Right renal cortex interstitium (tissue), 3 donors: ENCODE results near the gene AHNAK. TPM values are rescaled to one million over a fixed set of nuclear protein-coding genes. Genes with fewer than 3 reads are reported as not detected.
"Not testable (repeated sequence)": the region's sequence is repeated elsewhere in the genome, so short reads cannot be mapped to it uniquely, and the experiment has no call there.

ENCODE experiments used
- DNase-seq, 3 donors: peaks; one replicate each; pipeline ENCODE4 v3.0.0-alpha.2; 2013; ENCODE audit warnings: low read depth in 3 of 3, low spot score in 2 of 3
- polyA plus RNA-seq, 3 donors: library from polyadenylated mRNA; unstranded; fragments of 120-200 nt; gene quantifications; one replicate each; pipeline ENCODE4 v1.2.1, GENCODE V29; 2013; ENCODE audit not compliant: insufficient read length in 3 of 3

Gene AHNAK
- polyA plus RNA-seq, 3 donors: 204 to 222 (median 220) TPM

DNA sequence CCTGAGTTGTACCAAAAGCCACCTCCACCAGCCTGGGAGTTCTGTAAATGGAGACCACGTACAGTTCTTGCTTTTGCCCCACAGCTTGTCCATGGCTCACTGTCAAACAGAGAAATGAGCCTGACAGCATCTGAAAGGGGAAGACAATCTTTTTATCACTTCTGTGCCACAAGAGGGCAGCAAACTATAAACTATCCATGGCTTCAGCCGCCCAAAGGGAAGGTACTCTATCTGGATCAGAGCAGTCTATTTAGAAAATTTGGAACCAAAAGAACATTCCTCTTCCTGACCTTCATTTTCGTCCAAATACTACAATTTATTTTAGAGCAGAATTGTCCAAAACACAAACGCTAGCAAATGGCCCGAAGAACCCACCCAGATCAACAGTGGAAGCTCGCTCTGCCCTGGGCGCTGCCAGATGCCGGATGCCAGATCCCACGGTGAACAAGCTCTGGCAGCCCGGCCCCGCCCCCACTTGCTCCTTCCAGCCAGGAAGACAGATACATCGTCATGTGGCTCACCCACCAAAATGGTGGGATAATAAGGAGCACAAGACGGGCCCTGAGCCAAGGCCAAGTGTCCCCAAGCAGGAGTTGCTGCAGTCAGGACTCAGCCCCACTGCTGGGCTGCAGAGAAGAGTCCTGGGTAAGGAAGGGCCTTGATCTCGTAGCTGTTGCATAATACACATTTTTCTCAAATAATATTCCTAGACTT, 151.6 kb downstream of the AHNAK start:
- DNase-seq: peak in 2 of 3 donors; percentile 74 to 83

DNA sequence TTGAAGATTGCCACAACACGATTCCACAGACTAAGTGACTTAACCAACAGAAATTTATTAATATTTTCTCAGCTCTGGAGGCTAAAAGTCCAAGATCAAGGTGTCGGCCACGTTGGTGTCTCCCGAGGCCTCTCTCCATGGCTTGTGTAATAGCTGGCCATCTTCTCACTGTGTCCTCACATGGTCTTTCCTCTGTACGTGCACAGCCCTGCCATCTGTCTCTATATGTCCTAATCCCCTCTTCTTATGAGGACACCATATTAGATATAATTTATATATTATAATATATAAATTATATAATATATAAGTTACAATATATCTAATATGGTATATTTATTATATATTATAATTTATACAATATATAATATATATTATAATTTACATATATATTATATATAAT, 152.9 kb downstream of the AHNAK start:
- no peak for DNase-seq

DNA sequence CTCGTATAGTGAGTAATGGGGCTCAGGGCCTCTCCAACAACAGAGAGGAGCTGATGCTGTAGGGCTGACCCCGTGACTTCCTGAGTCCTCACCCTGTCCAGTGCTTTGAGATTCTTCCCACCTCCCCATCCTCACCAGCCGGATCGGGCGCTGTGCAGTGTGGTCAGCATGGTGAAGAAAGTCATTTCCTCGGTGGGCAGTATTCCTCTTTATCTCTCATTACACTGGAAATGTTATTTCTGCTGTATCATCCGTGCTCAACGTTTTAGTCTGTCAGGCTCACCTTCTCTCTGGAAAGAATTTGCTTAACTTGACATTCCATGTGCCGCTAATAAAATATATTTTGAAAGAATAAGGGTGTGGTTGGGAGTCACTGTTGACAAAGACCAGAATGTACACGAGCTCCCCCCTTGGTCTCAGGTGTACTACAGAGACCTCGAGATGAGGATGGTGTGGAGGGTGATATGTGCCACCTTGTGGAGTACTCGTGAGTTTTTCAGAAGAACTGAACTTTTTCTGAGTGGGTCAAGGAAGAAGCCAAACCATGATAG, 153.5 kb downstream of the AHNAK start:
- DNase-seq: no peak

DNA sequence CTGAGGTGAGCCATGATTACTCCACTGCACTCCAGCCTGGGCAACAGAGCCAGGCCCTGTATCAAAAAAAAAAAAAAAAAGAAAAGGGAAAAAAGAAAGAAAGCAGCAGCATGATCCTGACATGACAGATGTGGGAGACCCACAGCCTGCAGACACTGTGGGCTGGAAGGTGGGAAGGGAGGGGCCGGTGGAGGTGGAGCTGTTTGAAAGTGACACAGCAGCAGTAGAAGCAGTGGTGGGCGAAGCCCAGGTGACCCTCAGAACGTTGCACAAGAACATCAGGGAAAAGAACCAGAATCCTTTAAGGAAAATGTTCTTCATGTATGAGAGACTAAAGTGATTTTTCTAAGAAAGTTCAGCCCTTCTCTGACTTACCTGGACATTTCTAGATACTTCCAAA, 154.1 kb downstream of the AHNAK start:
- DNase-seq: no peak

DNA sequence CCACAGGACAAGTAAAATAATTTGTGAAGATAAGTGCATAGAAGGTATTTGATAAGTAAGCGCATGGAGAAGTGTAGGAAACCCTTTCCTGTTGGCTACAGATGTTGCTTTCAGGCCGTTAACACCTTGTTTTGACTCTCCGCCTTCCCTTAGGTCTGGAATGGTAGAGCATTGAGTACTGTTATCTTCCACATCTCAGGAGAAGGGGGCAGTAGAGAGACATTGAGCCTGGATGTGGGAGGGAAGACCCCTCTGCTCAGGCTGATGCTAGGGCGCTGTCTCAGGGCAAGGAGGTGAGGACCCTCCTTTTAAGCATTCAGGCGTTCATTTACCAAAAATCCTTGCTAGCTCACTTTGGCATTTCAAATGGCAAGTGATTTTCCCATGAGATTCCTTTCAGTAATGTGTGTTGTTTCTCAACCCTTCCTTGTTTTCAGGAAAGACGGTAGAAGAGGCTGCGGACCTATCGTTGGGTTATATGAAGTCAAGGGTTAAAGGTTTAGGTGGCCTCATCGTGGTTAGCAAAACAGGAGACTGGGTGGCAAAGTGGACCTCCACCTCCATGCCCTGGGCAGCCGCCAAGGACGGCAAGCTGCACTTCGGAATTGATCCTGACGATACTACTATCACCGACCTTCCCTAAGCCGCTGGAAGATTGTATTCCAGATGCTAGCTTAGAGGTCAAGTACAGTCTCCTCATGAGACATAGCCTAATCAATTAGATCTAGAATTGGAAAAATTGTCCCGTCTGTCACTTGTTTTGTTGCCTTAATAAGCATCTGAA, 154.8 kb downstream of the AHNAK start:
- DNase-seq: no peak

DNA sequence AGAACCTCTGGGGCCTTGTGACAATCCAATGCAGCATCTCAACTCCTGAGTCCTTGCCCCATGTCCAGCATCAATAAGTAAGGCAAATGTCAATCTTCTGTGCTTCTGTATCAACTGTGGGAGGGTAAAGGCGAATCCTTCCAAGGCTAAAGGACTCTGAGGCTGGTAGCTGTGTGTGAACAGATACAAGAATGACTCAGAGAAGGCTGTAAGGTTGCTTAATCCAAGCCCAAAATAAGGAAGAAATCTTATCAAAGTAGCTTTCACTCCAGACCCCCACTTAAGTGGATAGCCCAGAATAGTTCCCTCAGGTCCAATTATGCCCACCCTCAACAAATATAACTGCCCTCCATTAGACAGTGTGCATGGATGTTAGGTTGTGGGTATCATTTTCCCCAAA, 155.9 kb downstream of the AHNAK start:
- DNase-seq: no peak

DNA sequence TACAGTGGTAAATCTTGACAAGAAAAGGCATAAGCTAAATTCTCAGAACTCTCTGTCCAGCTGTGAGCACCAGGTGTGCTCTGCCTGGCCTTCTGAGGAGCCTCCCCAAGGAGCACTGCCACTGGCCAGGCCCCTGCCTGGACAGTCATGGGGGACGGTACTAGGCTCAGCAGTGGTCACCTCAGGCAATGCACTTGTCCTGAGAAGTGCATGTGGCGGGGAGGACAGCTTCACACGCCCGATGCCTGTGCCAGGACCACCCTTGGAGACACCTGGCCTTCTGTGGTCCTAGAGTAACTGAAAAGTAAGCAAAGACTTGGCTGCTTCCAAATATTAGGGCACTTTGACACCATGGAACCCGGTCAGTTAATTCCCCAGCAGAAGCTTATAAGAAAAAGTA, 156.4 kb downstream of the AHNAK start:
- DNase-seq: no peak

DNA sequence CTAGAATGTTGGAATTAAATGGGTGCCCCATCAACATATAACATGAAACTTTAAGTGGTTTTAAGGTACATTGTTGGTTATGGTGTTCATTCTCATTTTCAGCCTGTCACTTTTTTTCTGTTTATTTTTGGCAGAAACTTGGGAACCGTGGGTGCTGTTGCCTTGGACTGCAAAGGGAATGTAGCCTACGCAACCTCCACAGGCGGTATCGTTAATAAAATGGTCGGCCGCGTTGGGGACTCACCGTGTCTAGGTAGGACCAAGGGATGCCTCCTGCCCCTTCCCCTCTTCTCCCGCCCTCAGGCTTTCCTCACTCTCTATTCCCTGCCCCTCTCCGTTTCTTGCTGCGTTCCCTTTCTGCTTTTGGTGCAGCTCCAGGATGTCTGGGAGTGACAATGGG, 157.6 kb downstream of the AHNAK start:
- no peak for DNase-seq

DNA sequence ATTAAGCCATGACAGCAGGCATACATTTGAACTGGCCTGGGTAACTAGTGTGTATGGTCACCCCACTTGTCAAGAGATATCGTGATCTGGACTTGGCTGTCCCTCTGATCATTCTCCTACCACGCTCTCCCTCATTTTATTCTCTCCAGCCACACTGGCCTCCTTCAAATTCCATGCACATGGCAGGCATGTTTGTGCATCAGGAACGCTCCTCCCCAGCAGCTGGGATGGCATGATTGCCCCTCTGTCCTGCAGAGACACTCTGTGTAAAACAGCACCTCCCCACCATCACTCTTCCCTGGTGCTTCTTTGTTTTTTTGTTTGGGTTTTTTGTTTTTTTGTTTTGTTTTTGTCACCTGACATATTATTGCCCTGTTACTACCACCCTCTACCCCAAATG, 159.2 kb downstream of the AHNAK start:
- no peak for DNase-seq

DNA sequence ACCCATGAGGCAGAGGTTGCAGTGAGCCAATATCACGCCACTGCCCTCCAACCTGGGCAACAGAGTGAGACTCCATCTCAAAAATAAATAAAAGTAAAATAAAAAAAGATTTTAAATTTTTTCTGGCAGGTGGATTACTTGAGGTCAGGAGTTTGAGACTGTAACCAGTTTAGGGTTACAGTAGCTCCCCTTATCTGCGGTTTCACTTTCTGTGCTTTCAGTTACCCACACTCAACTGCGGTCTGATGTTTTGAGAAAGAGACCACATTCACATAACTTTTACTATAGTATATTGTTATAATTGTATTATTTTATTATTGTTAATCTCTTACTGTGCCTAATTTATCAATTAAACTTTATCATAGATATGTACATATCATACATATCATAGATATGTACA, 160.5 kb downstream of the AHNAK start:
- DNase-seq: not testable (repeated sequence)

DNA sequence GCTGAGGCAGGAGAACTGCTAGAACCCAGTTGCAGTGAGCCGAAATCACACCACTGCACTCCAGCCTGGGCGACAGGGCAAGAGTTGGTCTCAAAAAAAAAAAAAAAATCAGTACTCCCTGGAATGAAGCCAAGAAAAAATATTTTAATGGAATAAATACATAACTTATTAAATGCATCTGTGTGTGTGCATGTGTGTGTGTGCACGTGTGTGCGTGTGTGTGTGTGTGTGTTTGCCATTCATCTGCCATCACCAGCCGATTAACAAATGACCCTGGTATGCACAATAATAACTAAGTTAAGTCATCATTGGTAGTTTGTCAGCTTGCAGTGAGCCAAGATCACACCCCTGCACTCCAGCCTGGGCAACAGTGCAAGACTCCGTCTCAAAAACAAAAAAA, 162.8 kb downstream of the AHNAK start:
- no peak for DNase-seq

Other genes starting within 250 kb of the AHNAK start
- not detected for gene SCGB1D4, start 247.7 kb downstream of the AHNAK start, polyA plus RNA-seq
- 10 to 100 TPM; 42.5 to 61.3 (median 56.1) TPM for gene ASRGL1, start 209.4 kb downstream of the AHNAK start, polyA plus RNA-seq
- not detected for gene SCGB1A1, start 127.8 kb downstream of the AHNAK start, polyA plus RNA-seq
- 1,000 to 10,000 TPM; 2,168 to 2,372 (median 2,294) TPM for gene EEF1G, start 27.1 kb upstream of the AHNAK start, polyA plus RNA-seq
- gene TUT1, start 44.7 kb upstream of the AHNAK start, polyA plus RNA-seq: 10 to 100 TPM; 17.9 to 21.5 (median 19.0) TPM
- 10 to 100 TPM; 90.2 to 96.7 (median 96.2) TPM for gene MTA2, start 55.1 kb upstream of the AHNAK start, polyA plus RNA-seq
- 10 to 100 TPM; 24.4 to 32.6 (median 26.1) TPM for gene EML3, start 66.0 kb upstream of the AHNAK start, polyA plus RNA-seq
- gene ROM1, start 66.5 kb upstream of the AHNAK start, polyA plus RNA-seq: 1 to 10 TPM; 2.7 to 3.6 (median 3.6) TPM
- 10 to 100 TPM; 23.1 to 27.0 (median 25.0) TPM for gene B3GAT3, start 75.2 kb upstream of the AHNAK start, polyA plus RNA-seq
- gene GANAB, start 99.8 kb upstream of the AHNAK start, polyA plus RNA-seq: 100 to 1,000 TPM; 390 to 407 (median 396) TPM
- gene INTS5, start 106.5 kb upstream of the AHNAK start, polyA plus RNA-seq: 10 to 100 TPM; 19.0 to 21.3 (median 19.4) TPM
- 10 to 100 TPM; 47.0 to 57.9 (median 51.7) TPM for gene C11orf98, start 118.4 kb upstream of the AHNAK start, polyA plus RNA-seq
- gene CSKMT, start 118.5 kb upstream of the AHNAK start, polyA plus RNA-seq: 1 to 10 TPM; 3.9 to 5.6 (median 4.3) TPM
- 1 to 10 TPM; 6.6 to 8.4 (median 6.8) TPM for gene UQCC3, start 124.9 kb upstream of the AHNAK start, polyA plus RNA-seq
- 1 to 10 TPM; 5.4 to 8.2 (median 6.1) TPM for gene LBHD1, start 125.5 kb upstream of the AHNAK start, polyA plus RNA-seq
- 100 to 1,000 TPM; 160 to 169 (median 161) TPM for gene UBXN1, start 132.3 kb upstream of the AHNAK start, polyA plus RNA-seq
- gene LRRN4CL, start 142.7 kb upstream of the AHNAK start, polyA plus RNA-seq: under 1 TPM; 0.78 to 0.95 (median 0.85) TPM
- 10 to 100 TPM; 65.2 to 74.4 (median 71.1) TPM for gene BSCL2, start 160.6 kb upstream of the AHNAK start, polyA plus RNA-seq
- 1 to 10 TPM; 1.5 to 1.9 (median 1.7) TPM for gene GNG3, start 160.9 kb upstream of the AHNAK start, polyA plus RNA-seq
- 10 to 100 TPM; 78.7 to 83.8 (median 81.4) TPM for gene HNRNPUL2, start 180.7 kb upstream of the AHNAK start, polyA plus RNA-seq
- 10 to 100 TPM; 35.2 to 42.4 (median 38.0) TPM for gene TTC9C, start 181.7 kb upstream of the AHNAK start, polyA plus RNA-seq
- gene ZBTB3, start 207.4 kb upstream of the AHNAK start, polyA plus RNA-seq: 1 to 10 TPM; 6.8 to 9.1 (median 7.0) TPM
- 100 to 1,000 TPM; 173 to 180 (median 179) TPM for gene POLR2G, start 214.8 kb upstream of the AHNAK start, polyA plus RNA-seq
- 10 to 100 TPM; 27.9 to 30.9 (median 28.4) TPM for gene TAF6L, start 224.6 kb upstream of the AHNAK start, polyA plus RNA-seq
- 10 to 100 TPM; 66.4 to 71.6 (median 67.9) TPM for gene TMEM179B, start 240.6 kb upstream of the AHNAK start, polyA plus RNA-seq
- gene TMEM223, start 245.2 kb upstream of the AHNAK start, polyA plus RNA-seq: 10 to 100 TPM; 22.5 to 26.6 (median 26.3) TPM